Measurements from ENCODE around the gene MSI2. TPM values are rescaled to one million over a fixed set of nuclear protein-coding genes. Genes with fewer than 3 reads are reported as not detected.

The MSI2 gene
- total and polyA plus RNA-seq, 2 donors (not counting 3 experiments of a cell fraction or from before 2014, with no cell fraction given), result 20.9 to 59.3 TPM

GRCh38 chr17:57517632-57518456 lies 261.5 kb downstream of the MSI2 start:
- no peak overlapping the region for H3K4me2 ChIP-seq (ENCODE audit: insufficient read depth, low read length)
- H4K20me1 ChIP-seq (replicated peaks; ENCODE audit: control insufficient read depth, extremely low read depth, insufficient read depth, low read length), result no peaks in the 10 kb centered on the region
- intact Hi-C loops (cut with micrococcal nuclease) (no loop called here), dilution Hi-C loops (cut with MboI; ENCODE audit: extremely low pct_ligation_motif_present, low sequenced_read_pairs) (no loop called here)
- no peaks in the 10 kb centered on the region for H3K79me2 ChIP-seq (ENCODE audit: control insufficient read depth, insufficient read depth, low read length)
- H3K27me3 ChIP-seq (ENCODE audit: control insufficient read depth in 2 of 2, insufficient read depth in 2 of 2, low read length in 2 of 2), result no peaks in the 10 kb centered on the region
- no peaks in the 10 kb centered on the region for H3K36me3 ChIP-seq (ENCODE audit: control insufficient read depth in 2 of 2, extremely low read depth in 1 of 2, insufficient read depth in 2 of 2, low read length in 2 of 2)
- H3K4me3 ChIP-seq (replicated peaks in 1 of 3; ENCODE audit: insufficient read depth in 1 of 3, low read depth in 1 of 3, low read length in 3 of 3), result no peak overlapping the region
- H3K4me1 ChIP-seq (ENCODE audit: control insufficient read depth, extremely low read depth, insufficient read depth, low read length), result no peaks in the 10 kb centered on the region
- POLR2A ChIA-PET, result no interaction called here
- CTCF ChIA-PET, result interaction anchor here (3.9 kb wide), 1 partner anchor 274 kb away, joined by 24 read pairs; no protein-coding TSS in a partner anchor
- no peak for DNase-seq (ENCODE audit: low read depth, low spot score)
- no peak for TF ChIP-seq EZH2 (IDR thresholded peaks at IDR 0.05; ENCODE audit: borderline replicate concordance, low read depth, low read length, severe bottlenecking)
- TF ChIP-seq POLR2A (IDR thresholded peaks at IDR 0.05; ENCODE audit: low read depth, low read length), result no peak
- TF ChIP-seq CTCF (IDR thresholded peaks at IDR 0.05; ENCODE audit: extremely low read depth in 1 of 2, insufficient read depth in 1 of 2, low read depth in 1 of 2, low read length in 2 of 2), result no peak
- no peak for TF ChIP-seq JUN (IDR thresholded peaks at IDR 0.05; ENCODE audit: borderline replicate concordance, insufficient read depth, insufficient read length, low read depth)
- TF ChIP-seq FOS (IDR thresholded peaks at IDR 0.05; ENCODE audit: borderline replicate concordance, insufficient read depth, low read length), result no peak
- no peak for TF ChIP-seq MAX (IDR thresholded peaks at IDR 0.05; ENCODE audit: insufficient read depth, insufficient read length)
- no peak for TF ChIP-seq GATA2 (IDR thresholded peaks at IDR 0.05; ENCODE audit: insufficient read depth, insufficient read length, low read depth, low read length)
- no peak for TF ChIP-seq MYC (IDR thresholded peaks at IDR 0.05; ENCODE audit: low read depth, low read length)
- TF ChIP-seq POLR2AphosphoS5 (IDR thresholded peaks at IDR 0.05; ENCODE audit: insufficient read depth, low read depth, low read length), result no peak
- H3K9ac ChIP-seq (replicated peaks; ENCODE audit: extremely low read depth, insufficient read depth, low read length), result no peak overlapping the region
- no peak overlapping the region for H2AFZ ChIP-seq (ENCODE audit: low read depth, low read length)
- H3K9me1 ChIP-seq (replicated peaks; ENCODE audit: control insufficient read depth, extremely low read depth, insufficient read depth, low read length), result no peaks in the 10 kb centered on the region
- FAIRE-seq, result no peak
- BruUV-seq (replicated peaks), result no TSS peak
- H3K9me3 ChIP-seq (replicated peaks; ENCODE audit: control insufficient read depth, insufficient read depth, low read length), result no peaks in the 10 kb centered on the region
- H3K27ac ChIP-seq (ENCODE audit: insufficient read depth, low read depth, low read length), result no peak overlapping the region

Measured in endothelial cell of umbilical vein (primary cell).